PFSK-1 (cell line): ENCODE results near the gene SUSD6.

Experiments used
- POLR2AphosphoS5 ChIP-seq: IDR thresholded peaks from 2 replicates; pipeline ENCODE4 v1.6.1; 2012; ENCODE audit warnings: low read depth, mild to moderate bottlenecking, control low read depth, low read length, moderate library complexity
- SIN3A ChIP-seq: IDR thresholded peaks from 2 replicates; pipeline ENCODE4 v1.6.1; 2012; ENCODE audit warnings: mild to moderate bottlenecking, low read length, moderate library complexity, borderline replicate concordance; ENCODE audit not compliant: insufficient read depth

DNA sequence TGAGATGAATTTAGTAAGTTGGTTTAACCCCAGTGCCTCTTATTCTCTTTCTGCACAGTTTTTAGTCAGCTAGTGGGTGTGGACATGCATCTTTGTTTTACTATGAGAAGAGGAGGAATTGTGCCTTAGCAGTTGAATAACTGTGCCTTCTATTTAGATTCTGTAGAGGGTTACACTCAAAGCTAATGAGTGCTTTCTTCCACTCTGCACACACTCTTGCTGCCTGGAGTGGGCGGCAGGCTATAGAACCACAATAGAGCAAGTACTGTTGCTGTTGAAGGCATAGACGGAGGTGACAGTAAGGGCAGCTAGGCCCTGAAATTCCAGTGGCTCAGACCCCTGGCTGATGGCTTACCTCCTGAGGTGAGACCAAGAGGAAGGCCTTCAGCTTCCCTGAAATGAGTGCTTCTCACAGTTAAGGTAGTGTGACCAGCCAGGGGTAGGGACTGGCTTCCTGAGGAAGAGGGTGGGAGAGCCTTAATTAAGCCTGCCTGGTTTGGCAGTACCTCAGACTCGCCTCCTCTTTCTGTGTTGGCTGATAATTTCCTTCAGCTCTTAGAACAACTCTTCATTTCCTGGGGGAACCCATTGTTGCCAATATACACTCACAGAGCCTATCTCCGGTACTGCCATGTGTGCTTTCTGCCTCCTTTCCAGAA is 24.7 kb downstream of the SUSD6 start:
- TF ChIP-seq POLR2AphosphoS5, result no peak
- TF ChIP-seq SIN3A, result no peak
